Cardiac muscle cell (in vitro differentiated cells and primary cell): ENCODE data around the gene MESP2. TPM values are rescaled to one million over a fixed set of nuclear protein-coding genes. Genes with fewer than 3 reads are reported as not detected.
"Not testable (repeated sequence)": the region's sequence is repeated elsewhere in the genome, so short reads cannot be mapped to it uniquely, and the experiment has no call there.

Experiments used
- DNase-seq, 2 donors: peaks; one replicate each; pipeline versions ENCODE4 v3.0.0 to v3.0.0-alpha.2; 2010 to 2017; ENCODE audit warnings: low read depth in 1 of 2, low spot score in 1 of 2
- H3K27ac ChIP-seq: fragments of 200-600 bp; sonication (generic); 2 replicates; pipeline ENCODE4 v1.5.1; 2016
- H3K27me3 ChIP-seq: fragments of 200-600 bp; sonication (generic); 2 replicates; pipeline ENCODE4 v1.6.0; 2016; ENCODE audit warnings: control low read depth
- H3K36me3 ChIP-seq: fragments of 200-600 bp; sonication (generic); 2 replicates; pipeline ENCODE4 v1.5.1; 2016; ENCODE audit warnings: control low read depth
- H3K4me1 ChIP-seq: fragments of 200-600 bp; sonication (generic); 2 replicates; pipeline ENCODE4 v1.8.1; 2017; ENCODE audit warnings: low read depth, mild to moderate bottlenecking, mixed run types
- H3K4me3 ChIP-seq: fragments of 200-600 bp; sonication (generic); 2 replicates; pipeline ENCODE4 v1.5.1; 2016; ENCODE audit warnings: mild to moderate bottlenecking
- H3K9me3 ChIP-seq: fragments of 200-600 bp; sonication (generic); 2 replicates; pipeline ENCODE4 v1.5.1; 2017; ENCODE audit warnings: low read depth, mild to moderate bottlenecking, control low read depth
- CTCF ChIP-seq: IDR thresholded peaks from 2 replicates; pipeline ENCODE4 v1.5.1; 2012; ENCODE audit warnings: low read depth, mild to moderate bottlenecking, low read length
- polyA plus RNA-seq: library from polyadenylated mRNA; unstranded; fragments of >200 nt; fragmentation: Nextera tagmentation; extraction: Ambion mirVana; gene quantifications from 2 replicates; pipeline ENCODE4 v1.2.1, GENCODE V29; 2016
- total RNA-seq: library from RNA; depleted of rRNA; stranded (reverse); fragments of >200 nt; gene quantifications from 2 replicates; pipeline ENCODE4 v1.2.3, GENCODE V29; 2016

Gene MESP2
- total and polyA plus RNA-seq, 2 experiments from 2014 or later, result 1.1 to 2.4 TPM

GRCh38 chr15:89781891-89782618 is 5.9 kb downstream of the MESP2 start:
- no peak overlapping the region for H3K27ac ChIP-seq
- peak in 1 of 2 donors; percentile 72 for DNase-seq
- H3K4me3 ChIP-seq, result no peak overlapping the region
- H3K4me1 ChIP-seq, result peaks cover 18% of the 10 kb centered on the region
- H3K36me3 ChIP-seq, result no peaks in the 10 kb centered on the region
- no peaks in the 10 kb centered on the region for H3K9me3 ChIP-seq
- no peaks in the 10 kb centered on the region for H3K27me3 ChIP-seq
- TF ChIP-seq CTCF, result no peak

- not testable (repeated sequence) for H3K9me3 ChIP-seq, H3K27me3 ChIP-seq, DNase-seq, H3K27ac ChIP-seq, H3K4me3 ChIP-seq, H3K36me3 ChIP-seq
- H3K4me1 ChIP-seq, result peaks cover 18% of the 10 kb centered on the region
These were observed 6.5 kb downstream of the MESP2 start for GRCh38 chr15:89782619-89782950.

- peaks cover 18% of the 10 kb centered on the region for H3K4me1 ChIP-seq
- H3K27ac ChIP-seq, result no peak overlapping the region
- H3K4me3 ChIP-seq, result no peak overlapping the region
- peak; percentile 36 to 87 for DNase-seq
- no peak for TF ChIP-seq CTCF
- H3K36me3 ChIP-seq, result no peaks in the 10 kb centered on the region
- H3K9me3 ChIP-seq, result no peaks in the 10 kb centered on the region
- no peaks in the 10 kb centered on the region for H3K27me3 ChIP-seq
These were observed 7.2 kb downstream of the MESP2 start for GRCh38 chr15:89783111-89783860.

GRCh38 chr15:89783861-89784685 is 7.9 kb downstream of the MESP2 start:
- no peak for DNase-seq

GRCh38 chr15:89784686-89784960 is 8.5 kb downstream of the MESP2 start:
- no peaks in the 10 kb centered on the region for H3K9me3 ChIP-seq
- no peaks in the 10 kb centered on the region for H3K27me3 ChIP-seq
- TF ChIP-seq CTCF, result no peak
- peaks cover 18% of the 10 kb centered on the region for H3K4me1 ChIP-seq
- no peak overlapping the region for H3K27ac ChIP-seq
- no peak overlapping the region for H3K4me3 ChIP-seq
- DNase-seq, result no peak
- no peaks in the 10 kb centered on the region for H3K36me3 ChIP-seq

More at GRCh38 chr15:89783861-89784685, 7.9 kb downstream of the MESP2 start:
- no peaks in the 10 kb centered on the region for H3K9me3 ChIP-seq
- no peak for TF ChIP-seq CTCF
- H3K4me1 ChIP-seq, result peaks cover 18% of the 10 kb centered on the region
- no peak overlapping the region for H3K27ac ChIP-seq
- no peak overlapping the region for H3K4me3 ChIP-seq
- H3K27me3 ChIP-seq, result no peaks in the 10 kb centered on the region
- H3K36me3 ChIP-seq, result no peaks in the 10 kb centered on the region
